OCI-LY1 (cell line): ENCODE data around the gene GFRA4.

ENCODE experiments used
- H2AFZ ChIP-seq: fragments of 200-600 bp; sonication (generic), shearing (Covaris generic); 2 replicates; pipeline ENCODE4 v1.6.0; 2014; ENCODE audit warnings: antibody characterized with exemption, mild to moderate bottlenecking, low read length
- H3F3A ChIP-seq: fragments of 200-600 bp; sonication (generic), shearing (Covaris generic); 2 replicates; pipeline ENCODE4 v1.6.0; 2014; ENCODE audit warnings: mild to moderate bottlenecking, antibody characterized with exemption, low read length, moderate library complexity; ENCODE audit not compliant: insufficient read depth
- H3K27ac ChIP-seq: fragments of 200-600 bp; sonication (generic); 2 replicates; pipeline ENCODE4 v1.5.1; 2014; ENCODE audit warnings: low read length, mixed run types, mild to moderate bottlenecking, low read depth; ENCODE audit not compliant: poor library complexity, severe bottlenecking
- H3K27me3 ChIP-seq: fragments of 200-600 bp; sonication (generic); 2 replicates; pipeline ENCODE4 v1.6.0; 2014; ENCODE audit warnings: antibody characterized with exemption, mild to moderate bottlenecking, low read length, moderate library complexity; ENCODE audit not compliant: insufficient read depth
- H3K36me3 ChIP-seq: fragments of 200-600 bp; sonication (generic); 2 replicates; pipeline ENCODE4 v1.6.1; 2014; ENCODE audit warnings: mild to moderate bottlenecking, antibody characterized with exemption, low read length, moderate library complexity, mixed read lengths; ENCODE audit not compliant: insufficient read depth
- H3K4me1 ChIP-seq: fragments of 200-600 bp; sonication (generic); 2 replicates; pipeline ENCODE4 v1.5.1; 2014; ENCODE audit warnings: mild to moderate bottlenecking, low read length, moderate library complexity; ENCODE audit not compliant: insufficient read depth, severe bottlenecking
- H3K4me2 ChIP-seq: fragments of 200-600 bp; sonication (generic), shearing (Covaris generic); 2 replicates; pipeline ENCODE4 v1.6.1; 2014; ENCODE audit warnings: low read length
- H3K4me3 ChIP-seq: fragments of 200-600 bp; sonication (generic); 2 replicates; pipeline ENCODE4 v1.5.1; 2014; ENCODE audit warnings: low read length, low read depth, mild to moderate bottlenecking, mixed read lengths; ENCODE audit not compliant: poor library complexity, severe bottlenecking
- H3K79me2 ChIP-seq: fragments of 200-600 bp; shearing (Covaris generic); 2 replicates; pipeline ENCODE4 v1.6.1; 2016; ENCODE audit warnings: mixed run types, low read length, mixed read lengths; ENCODE audit not compliant: insufficient read depth
- H3K9ac ChIP-seq: fragments of 200-600 bp; sonication (generic), shearing (Covaris generic); 2 replicates; pipeline ENCODE4 v1.6.1; 2014; ENCODE audit warnings: mild to moderate bottlenecking, low read length, mixed read lengths
- H3K9me2 ChIP-seq: fragments of 200-600 bp; sonication (generic), shearing (Covaris generic); 2 replicates; pipeline ENCODE4 v1.6.1; 2014; ENCODE audit warnings: low read depth, mild to moderate bottlenecking, low read length, mixed read lengths
- H3K9me3 ChIP-seq: fragments of 200-600 bp; shearing (Covaris generic); 2 replicates; pipeline ENCODE4 v1.6.1; 2014; ENCODE audit warnings: low read length, mixed read lengths
- H4K20me1 ChIP-seq: fragments of 200-600 bp; sonication (generic), shearing (Covaris generic); 2 replicates; pipeline ENCODE4 v1.6.0; 2016; ENCODE audit warnings: mild to moderate bottlenecking, low read length; ENCODE audit not compliant: insufficient read depth
- EZH2 ChIP-seq: fragments of 200-600 bp; sonication (generic), shearing (Covaris generic); IDR thresholded peaks from 2 replicates; pipeline ENCODE4 v1.8.0; 2017; ENCODE audit warnings: borderline replicate concordance, mixed run types, mild to moderate bottlenecking, antibody characterized with exemption, low read length, moderate library complexity, mixed read lengths
- TF ChIP-seq, protein P1 (sequence below): fragments of 200-600 bp; sonication (generic), shearing (Covaris generic); IDR thresholded peaks from 2 replicates; pipeline ENCODE4 v1.5.1; 2017; ENCODE audit warnings: mild to moderate bottlenecking, antibody characterized with exemption, low read length, moderate library complexity, mixed read lengths

GFRA4 gene, protein sequence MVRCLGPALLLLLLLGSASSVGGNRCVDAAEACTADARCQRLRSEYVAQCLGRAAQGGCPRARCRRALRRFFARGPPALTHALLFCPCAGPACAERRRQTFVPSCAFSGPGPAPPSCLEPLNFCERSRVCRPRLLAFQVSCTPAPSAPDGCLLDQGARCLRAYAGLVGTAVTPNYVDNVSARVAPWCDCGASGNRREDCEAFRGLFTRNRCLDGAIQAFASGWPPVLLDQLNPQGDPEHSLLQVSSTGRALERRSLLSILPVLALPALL

DNA sequence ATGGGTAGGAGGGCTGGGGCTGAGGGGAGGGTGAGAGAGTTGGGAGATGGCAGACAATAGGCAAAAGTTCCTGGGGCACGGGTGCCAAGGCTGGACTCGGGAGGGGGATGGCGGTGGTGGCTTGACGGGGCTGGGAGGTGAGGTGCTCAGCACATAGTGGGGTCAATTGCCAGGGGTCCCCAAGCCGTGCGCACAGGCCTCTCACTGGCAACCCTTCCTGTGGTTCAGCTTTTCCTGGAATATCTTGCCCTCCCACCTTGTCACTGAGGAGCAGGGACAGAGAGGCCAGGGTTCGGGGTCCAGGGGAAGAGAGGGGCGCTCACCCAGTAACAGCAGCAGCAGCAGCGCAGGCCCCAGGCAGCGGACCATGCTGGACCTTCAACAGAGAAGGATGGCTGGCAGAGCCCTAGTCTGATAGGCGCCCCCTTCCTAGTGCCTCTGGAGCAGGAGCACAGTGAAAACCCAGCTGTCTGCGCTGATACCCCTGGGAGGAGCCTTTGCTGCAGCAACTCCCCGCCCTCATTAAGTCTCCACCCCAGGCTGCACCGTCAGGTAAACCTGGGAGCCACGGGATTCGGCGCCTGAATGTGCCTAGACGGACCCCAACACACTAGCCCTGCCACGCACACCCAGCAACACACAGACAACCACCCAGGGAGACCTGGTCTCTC lies at the start of gene GFRA4:
Gene GFRA4 (minus strand): TSS at position 369 of the 671 bp plus-strand sequence. CDS start 0 bp downstream, at position 369.
- no peaks in the 10 kb centered on the region for H3K9me3 ChIP-seq
- H2AFZ ChIP-seq, result no peak within 1 kb of the TSS
- H3K4me1 ChIP-seq, result no peaks in the 10 kb centered on the region
- no peaks in the 10 kb centered on the region for H3K9me2 ChIP-seq
- no peaks in the 10 kb centered on the region for H4K20me1 ChIP-seq
- H3K36me3 ChIP-seq, result no peaks in the 10 kb centered on the region
- H3K27me3 ChIP-seq, result 0 out of 2 replicates have a peak, but pooled peaks cover 7% of the 10 kb centered on the region
- no peaks in the 10 kb centered on the region for H3F3A ChIP-seq
- TF ChIP-seq, protein P1, sequence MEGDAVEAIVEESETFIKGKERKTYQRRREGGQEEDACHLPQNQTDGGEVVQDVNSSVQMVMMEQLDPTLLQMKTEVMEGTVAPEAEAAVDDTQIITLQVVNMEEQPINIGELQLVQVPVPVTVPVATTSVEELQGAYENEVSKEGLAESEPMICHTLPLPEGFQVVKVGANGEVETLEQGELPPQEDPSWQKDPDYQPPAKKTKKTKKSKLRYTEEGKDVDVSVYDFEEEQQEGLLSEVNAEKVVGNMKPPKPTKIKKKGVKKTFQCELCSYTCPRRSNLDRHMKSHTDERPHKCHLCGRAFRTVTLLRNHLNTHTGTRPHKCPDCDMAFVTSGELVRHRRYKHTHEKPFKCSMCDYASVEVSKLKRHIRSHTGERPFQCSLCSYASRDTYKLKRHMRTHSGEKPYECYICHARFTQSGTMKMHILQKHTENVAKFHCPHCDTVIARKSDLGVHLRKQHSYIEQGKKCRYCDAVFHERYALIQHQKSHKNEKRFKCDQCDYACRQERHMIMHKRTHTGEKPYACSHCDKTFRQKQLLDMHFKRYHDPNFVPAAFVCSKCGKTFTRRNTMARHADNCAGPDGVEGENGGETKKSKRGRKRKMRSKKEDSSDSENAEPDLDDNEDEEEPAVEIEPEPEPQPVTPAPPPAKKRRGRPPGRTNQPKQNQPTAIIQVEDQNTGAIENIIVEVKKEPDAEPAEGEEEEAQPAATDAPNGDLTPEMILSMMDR, result no peak
- TF ChIP-seq EZH2, result no peak
- H3K27ac ChIP-seq, result no peak within 1 kb of the TSS
- H3K9ac ChIP-seq, result no peak within 1 kb of the TSS
- H3K4me2 ChIP-seq, result no peak within 1 kb of the TSS
- no peaks in the 10 kb centered on the region for H3K79me2 ChIP-seq
- no peak within 1 kb of the TSS for H3K4me3 ChIP-seq

DNA sequence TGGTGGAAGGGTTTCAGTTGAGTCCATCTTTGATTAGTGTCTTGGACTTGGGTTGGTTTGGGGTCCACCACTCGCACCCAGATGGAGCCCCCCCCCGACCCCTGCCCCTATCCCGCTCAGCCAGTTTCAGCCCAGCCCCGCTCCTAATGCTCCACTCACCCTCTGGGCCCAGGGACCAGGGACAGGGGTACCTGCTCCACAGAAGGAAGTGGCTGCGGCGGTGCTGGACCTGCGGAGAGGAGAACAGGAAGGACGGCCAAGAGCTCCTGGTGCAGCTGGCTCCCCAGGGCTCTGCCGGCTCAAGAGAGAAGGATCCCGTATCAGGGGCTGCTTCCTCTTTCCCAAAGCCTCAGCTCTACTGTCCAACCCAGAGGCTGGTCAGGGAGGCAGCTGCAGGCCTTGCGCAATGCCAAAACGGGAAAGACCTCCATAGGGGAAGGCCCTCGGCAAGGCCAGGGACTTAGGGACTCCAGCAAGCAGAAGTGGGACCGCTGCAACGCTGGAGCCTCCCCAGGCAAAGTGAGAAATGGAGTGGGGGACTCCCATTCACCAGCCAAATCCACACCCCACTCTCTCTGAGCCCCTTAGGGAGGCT lies 49.2 kb upstream of the GFRA4 start, which contains the start of gene SIGLEC1:
Gene SIGLEC1 (minus strand): TSS at position 322 of the 595 bp plus-strand sequence. CDS start 5,472 bp downstream, outside the sequence.
- no peaks in the 10 kb centered on the region for H3F3A ChIP-seq
- no peak within 1 kb of the TSS for H2AFZ ChIP-seq
- no peak within 1 kb of the TSS for H3K27ac ChIP-seq
- H3K4me1 ChIP-seq, result no peaks in the 10 kb centered on the region
- no peaks in the 10 kb centered on the region for H3K36me3 ChIP-seq
- no peak within 1 kb of the TSS for H3K4me2 ChIP-seq
- TF ChIP-seq, protein P1, result no peak
- TF ChIP-seq EZH2, result no peak
- H3K9me3 ChIP-seq, result no peaks in the 10 kb centered on the region
- no peak within 1 kb of the TSS for H3K9ac ChIP-seq
- no peaks in the 10 kb centered on the region; the same call in 1 of the 2 replicates for H3K27me3 ChIP-seq
- no peaks in the 10 kb centered on the region for H3K79me2 ChIP-seq
- H3K9me2 ChIP-seq, result no peaks in the 10 kb centered on the region
- no peak within 1 kb of the TSS for H3K4me3 ChIP-seq
- H4K20me1 ChIP-seq, result no peaks in the 10 kb centered on the region

DNA sequence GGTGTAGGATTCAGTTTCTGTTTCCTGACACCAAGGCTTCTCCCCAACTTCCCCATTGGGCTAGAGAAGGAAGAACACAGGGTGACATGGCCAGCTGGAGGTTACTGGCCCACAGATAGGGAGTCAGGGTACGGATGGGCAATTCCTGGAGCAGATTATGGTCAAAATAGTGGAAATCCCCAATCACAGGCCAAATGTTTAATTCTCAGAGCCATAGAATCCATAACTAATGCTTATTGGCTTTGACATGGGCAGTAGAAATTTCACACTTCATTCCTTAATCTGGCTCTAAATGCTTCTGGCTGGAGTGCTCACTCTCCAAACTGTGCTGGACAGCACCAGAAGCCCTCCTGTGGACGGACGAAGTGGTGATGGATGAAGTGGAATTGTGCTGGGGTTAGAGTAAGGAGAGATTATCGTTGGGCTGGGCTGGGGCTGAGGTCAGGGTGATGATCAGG lies 48.3 kb upstream of the GFRA4 start:
- Histone ChIP-seq H3K79me2 (no peaks in the 10 kb centered on the region), H3K27ac (no peak overlapping the region), H2AFZ (no peak overlapping the region), H3K4me3 (no peak overlapping the region), H3F3A (no peaks in the 10 kb centered on the region), H3K4me1 (no peaks in the 10 kb centered on the region), H3K9me2 (no peaks in the 10 kb centered on the region), H3K9me3 (no peaks in the 10 kb centered on the region), H4K20me1 (no peaks in the 10 kb centered on the region), H3K9ac (no peak overlapping the region), H3K4me2 (no peak overlapping the region), H3K27me3 (no peaks in the 10 kb centered on the region; the same call in 1 of the 2 replicates), H3K36me3 (no peaks in the 10 kb centered on the region)
- TF ChIP-seq EZH2, result no peak
- TF ChIP-seq, protein P1, result no peak
